Bronchial epithelial cell (primary cell): ENCODE data around the gene DRD3. TPM values are rescaled to one million over a fixed set of nuclear protein-coding genes. Genes with fewer than 3 reads are reported as not detected.

Source experiments
- DNase-seq: peaks from one replicate; pipeline ENCODE4 v3.0.0-alpha.2; 2010; ENCODE audit warnings: low read depth
- FAIRE-seq: peaks from 2 replicates; lab custom pipeline; 2011; peaks lifted over from hg19 to GRCh38; lab: Jason Lieb, UNC
- H3K27me3 ChIP-seq: 2 replicates; pipeline ENCODE4 v1.5.1; 2011; ENCODE audit warnings: low read length; ENCODE audit not compliant: control insufficient read depth, insufficient read depth
- H3K36me3 ChIP-seq: 2 replicates; pipeline ENCODE4 v1.5.1; 2011; ENCODE audit warnings: low read length; ENCODE audit not compliant: control insufficient read depth, insufficient read depth
- H3K4me3 ChIP-seq: 2 replicates; pipeline ENCODE4 v1.5.1; 2011; ENCODE audit warnings: mild to moderate bottlenecking, low read depth, low read length, control low read depth
- CTCF ChIP-seq: IDR thresholded peaks from 2 replicates; pipeline ENCODE4 v1.5.1; 2011; ENCODE audit warnings: mild to moderate bottlenecking, moderate library complexity, low read length, control low read depth, inconsistent platforms; ENCODE audit not compliant: insufficient read depth, severe bottlenecking
- total RNA-seq: library from RNA; depleted of rRNA; stranded (reverse); fragments of >200 nt; gene quantifications from 2 replicates; pipeline ENCODE4 v1.2.1, GENCODE V29; 2014

Gene DRD3
- total RNA-seq, 1 donor from 2014 or later = not detected

GRCh38 chr3:114179575-114179974, 723 bp upstream of the DRD3 start:
- peak; percentile 32 for DNase-seq
- TF ChIP-seq CTCF = peak; percentile 23
- FAIRE-seq = no peak
- no peak overlapping the region for H3K4me3 ChIP-seq
- H3K27me3 ChIP-seq = no peaks in the 10 kb centered on the region
- H3K36me3 ChIP-seq = no peaks in the 10 kb centered on the region

- Histone ChIP-seq H3K36me3 (no peaks in the 10 kb centered on the region), H3K27me3 (no peaks in the 10 kb centered on the region), H3K4me3 (no peak overlapping the region)
- no peak for TF ChIP-seq CTCF
- FAIRE-seq = no peak
- no peak for DNase-seq
Measured at GRCh38 chr3:114176890-114177289, 2.0 kb downstream of the DRD3 start.

DNA sequence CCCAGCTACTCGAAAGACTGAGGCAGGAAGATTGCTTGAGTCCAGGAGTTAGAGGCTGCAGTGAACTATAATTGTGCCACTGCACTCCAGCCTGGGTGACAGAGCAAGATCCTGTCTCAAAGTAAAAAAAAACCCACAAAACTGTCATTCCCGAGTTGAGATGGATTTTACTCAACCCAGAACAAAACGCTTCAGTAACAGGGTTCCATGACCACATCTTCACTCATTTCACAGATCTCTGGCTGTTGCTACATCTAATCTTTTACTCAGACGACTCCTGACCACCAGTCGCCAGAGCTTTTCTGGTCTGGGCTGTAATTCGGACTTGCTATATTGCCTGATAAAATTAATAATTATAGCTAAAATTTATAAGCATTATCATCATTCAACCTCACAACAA, 2.4 kb downstream of the DRD3 start:
- Histone ChIP-seq H3K27me3 (no peaks in the 10 kb centered on the region), H3K36me3 (no peaks in the 10 kb centered on the region), H3K4me3 (no peak overlapping the region)
- no peak for DNase-seq
- FAIRE-seq = no peak
- no peak for TF ChIP-seq CTCF

DNA sequence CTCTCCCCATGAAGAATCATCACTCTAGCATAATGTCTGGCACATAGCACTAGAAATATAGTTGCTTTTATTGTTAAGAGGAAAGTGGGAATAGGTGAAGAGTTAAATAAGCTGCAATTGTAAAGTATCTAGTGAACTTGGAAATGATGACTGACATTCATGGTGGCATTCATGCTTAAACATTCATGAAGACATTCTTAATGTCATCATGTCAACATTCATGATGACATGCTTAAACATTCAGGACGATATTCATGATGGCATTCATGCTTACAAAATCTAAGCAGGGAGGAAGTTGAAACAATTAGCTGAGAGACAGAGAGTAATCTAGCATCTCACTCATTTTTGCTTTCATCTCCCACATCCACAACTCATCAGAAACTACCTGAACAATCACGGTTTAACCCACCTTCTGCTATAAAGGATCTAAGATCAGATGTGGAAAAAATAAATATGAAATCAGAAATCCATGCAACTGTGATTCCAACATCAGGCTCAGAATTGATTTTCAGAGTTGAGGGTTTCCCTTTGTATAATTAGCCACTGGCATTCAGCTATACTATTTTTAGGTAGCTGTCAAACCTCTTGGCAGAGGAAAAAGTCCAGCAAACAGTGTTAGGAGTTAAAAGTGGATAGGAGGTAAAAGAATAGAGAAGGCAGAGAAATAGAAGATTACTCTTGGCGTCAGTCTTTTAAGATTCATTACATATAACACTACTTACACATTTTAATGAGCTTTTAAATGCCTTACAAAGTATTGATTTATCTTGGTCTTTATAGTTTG, 3.5 kb downstream of the DRD3 start:
- no peaks in the 10 kb centered on the region for H3K36me3 ChIP-seq
- TF ChIP-seq CTCF = no peak
- H3K4me3 ChIP-seq = no peak overlapping the region
- peak; percentile 36 for FAIRE-seq
- H3K27me3 ChIP-seq = no peaks in the 10 kb centered on the region
- no peak for DNase-seq

DNA sequence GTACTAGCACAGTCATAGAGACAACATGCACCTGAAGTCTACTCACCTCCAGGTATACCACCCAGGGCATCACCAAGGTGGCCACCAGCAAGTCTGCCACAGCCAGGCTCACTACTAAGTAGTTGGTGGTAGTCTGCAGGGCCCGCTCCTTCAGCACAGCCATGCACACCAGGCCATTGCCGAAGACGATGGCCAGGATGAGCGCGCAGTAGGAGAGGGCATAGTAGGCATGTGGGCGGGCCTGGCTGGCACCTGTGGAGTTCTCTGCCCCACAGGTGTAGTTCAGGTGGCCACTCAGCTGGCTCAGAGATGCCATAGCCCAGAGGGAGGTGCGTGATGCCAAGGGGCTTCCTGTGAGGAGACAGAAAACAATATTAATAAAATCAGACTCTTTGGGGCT, 7.2 kb downstream of the DRD3 start:
- no peak for TF ChIP-seq CTCF
- no peak for FAIRE-seq
- Histone ChIP-seq H3K4me3 (no peak overlapping the region), H3K27me3 (no peaks in the 10 kb centered on the region), H3K36me3 (no peaks in the 10 kb centered on the region)
- no peak for DNase-seq

GRCh38 chr3:114168150-114168549, 10.7 kb downstream of the DRD3 start:
- FAIRE-seq (no peak), DNase-seq (no peak)
- Histone ChIP-seq H3K36me3 (no peaks in the 10 kb centered on the region), H3K27me3 (no peaks in the 10 kb centered on the region), H3K4me3 (no peak overlapping the region)
- no peak for TF ChIP-seq CTCF
